ENCODE results near the gene ELMO2. TPM values are rescaled to one million over a fixed set of nuclear protein-coding genes. Genes with fewer than 3 reads are reported as not detected.

Gene ELMO2
- total RNA-seq, 3 donors from 2014 or later (not counting 1 experiment from before 2014, with no cell fraction given) = 108 to 156 (median 142) TPM

DNA sequence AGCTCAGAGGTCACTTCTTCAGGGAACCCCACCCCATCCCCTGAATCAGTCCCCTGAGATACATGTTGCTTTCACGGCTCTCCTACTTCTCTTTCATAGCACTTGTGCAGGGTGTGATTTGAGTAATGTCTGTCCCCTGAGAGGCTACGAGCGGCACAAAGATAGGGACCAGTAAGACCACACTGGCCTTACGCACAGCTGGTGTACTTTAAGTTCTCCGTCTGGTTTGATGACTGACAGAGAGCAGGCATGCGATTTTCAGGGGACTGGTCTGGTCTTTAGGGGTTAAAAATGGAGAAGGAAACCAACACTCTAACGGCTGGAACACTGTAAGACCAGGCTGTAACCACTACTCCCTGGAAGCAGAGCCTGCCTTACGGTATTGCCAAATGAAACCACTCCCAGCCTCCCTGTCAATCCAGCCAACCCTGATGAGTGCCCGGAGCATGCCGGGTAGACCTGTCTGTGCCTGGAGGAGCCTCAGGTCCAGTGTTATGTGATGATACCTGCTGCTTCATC lies 47.1 kb downstream of the ELMO2 start:
- H3K27me3 ChIP-seq (ENCODE audit: control insufficient read depth, insufficient read depth, low read length) = no peaks in the 10 kb centered on the region
- WGBS (ENCODE audit: insufficient coverage) = 44% methylated on average over 9 of the region's 10 CpGs
- intact Hi-C loops (cut with micrococcal nuclease) = no loop called here
- TF ChIP-seq, protein P1, sequence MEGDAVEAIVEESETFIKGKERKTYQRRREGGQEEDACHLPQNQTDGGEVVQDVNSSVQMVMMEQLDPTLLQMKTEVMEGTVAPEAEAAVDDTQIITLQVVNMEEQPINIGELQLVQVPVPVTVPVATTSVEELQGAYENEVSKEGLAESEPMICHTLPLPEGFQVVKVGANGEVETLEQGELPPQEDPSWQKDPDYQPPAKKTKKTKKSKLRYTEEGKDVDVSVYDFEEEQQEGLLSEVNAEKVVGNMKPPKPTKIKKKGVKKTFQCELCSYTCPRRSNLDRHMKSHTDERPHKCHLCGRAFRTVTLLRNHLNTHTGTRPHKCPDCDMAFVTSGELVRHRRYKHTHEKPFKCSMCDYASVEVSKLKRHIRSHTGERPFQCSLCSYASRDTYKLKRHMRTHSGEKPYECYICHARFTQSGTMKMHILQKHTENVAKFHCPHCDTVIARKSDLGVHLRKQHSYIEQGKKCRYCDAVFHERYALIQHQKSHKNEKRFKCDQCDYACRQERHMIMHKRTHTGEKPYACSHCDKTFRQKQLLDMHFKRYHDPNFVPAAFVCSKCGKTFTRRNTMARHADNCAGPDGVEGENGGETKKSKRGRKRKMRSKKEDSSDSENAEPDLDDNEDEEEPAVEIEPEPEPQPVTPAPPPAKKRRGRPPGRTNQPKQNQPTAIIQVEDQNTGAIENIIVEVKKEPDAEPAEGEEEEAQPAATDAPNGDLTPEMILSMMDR (IDR thresholded peaks at IDR 0.05) = no peak
- H3K9me3 ChIP-seq (ENCODE audit: control insufficient read depth, insufficient read depth, low read length) = no peaks in the 10 kb centered on the region
- Mint-ChIP-seq H3K36me3 (no peaks in the 10 kb centered on the region), H3K27me3 (ENCODE audit: low read depth in 2 of 2) (no peaks in the 10 kb centered on the region), H3K27ac (peak overlapping the region; percentile 72 to 79), H3K4me3 (no peak overlapping the region), H3K9me3 (no peaks in the 10 kb centered on the region), H3K4me1 (peaks cover 60 to 72% of the 10 kb centered on the region in 2 donors)
- DNase-seq (no peak), ATAC-seq (no peak)
- H3K4me1 ChIP-seq (ENCODE audit: control insufficient read depth, insufficient read depth, low read length) = peaks cover 60% of the 10 kb centered on the region
- H3K36me3 ChIP-seq (ENCODE audit: control insufficient read depth, insufficient read depth, low read length) = peaks cover 13% of the 10 kb centered on the region
- no peak overlapping the region for H3K4me3 ChIP-seq (ENCODE audit: low read length)
- H3K27ac ChIP-seq (ENCODE audit: low read length) = no peak overlapping the region

DNA sequence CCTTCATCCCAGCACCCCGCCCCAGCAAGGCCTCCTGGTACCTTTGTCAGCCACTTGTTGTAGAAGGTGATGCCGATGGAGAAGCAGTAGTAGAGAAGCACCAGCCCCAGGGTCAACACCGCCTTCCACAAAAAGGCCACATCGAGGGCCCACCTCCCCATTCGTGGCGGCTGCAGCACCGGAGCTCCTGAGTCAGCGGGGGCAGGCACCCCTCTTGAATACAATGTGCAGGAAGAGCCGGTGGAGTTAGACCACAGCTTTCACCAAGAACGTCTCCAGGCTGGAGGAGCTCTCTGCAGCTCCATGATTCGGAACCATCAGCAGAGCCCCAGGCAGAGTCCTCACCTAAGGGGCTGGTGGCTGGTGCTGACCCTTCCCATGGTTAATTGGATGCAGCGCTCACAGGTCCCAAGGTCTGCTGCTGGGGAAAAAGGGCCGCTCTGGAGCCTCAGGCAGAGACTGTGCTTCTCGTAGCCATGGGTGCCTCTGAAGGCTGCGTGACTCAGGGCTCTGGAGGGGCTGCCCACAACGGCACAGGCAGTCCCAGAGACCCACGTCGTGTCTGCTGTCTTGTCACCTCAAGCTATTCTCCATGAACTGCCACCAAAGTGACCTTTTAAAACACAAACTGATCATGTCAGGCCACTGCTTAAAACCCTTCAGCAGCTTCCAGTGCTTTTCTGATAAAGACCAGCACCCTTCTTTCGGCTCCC lies 47.9 kb downstream of the ELMO2 start:
- H3K27me3 ChIP-seq (ENCODE audit: control insufficient read depth, insufficient read depth, low read length) = no peaks in the 10 kb centered on the region
- H3K4me3 Mint-ChIP-seq = no peak overlapping the region
- no peak for DNase-seq
- 78% methylated on average over 19 of the region's 19 CpGs for WGBS (ENCODE audit: insufficient coverage)
- H3K36me3 Mint-ChIP-seq = no peaks in the 10 kb centered on the region
- no peaks in the 10 kb centered on the region for H3K9me3 Mint-ChIP-seq
- H3K4me3 ChIP-seq (ENCODE audit: low read length) = no peak overlapping the region
- H3K4me1 Mint-ChIP-seq = peaks cover 55 to 69% of the 10 kb centered on the region in 2 donors
- no peaks in the 10 kb centered on the region for H3K27me3 Mint-ChIP-seq (ENCODE audit: low read depth in 2 of 2)
- peaks cover 55% of the 10 kb centered on the region for H3K4me1 ChIP-seq (ENCODE audit: control insufficient read depth, insufficient read depth, low read length)
- no peak overlapping the region for H3K27ac ChIP-seq (ENCODE audit: low read length)
- H3K27ac Mint-ChIP-seq = peak overlapping the region; percentile 72 to 79
- TF ChIP-seq, protein P1 (IDR thresholded peaks at IDR 0.05) = no peak
- peaks cover 14% of the 10 kb centered on the region for H3K36me3 ChIP-seq (ENCODE audit: control insufficient read depth, insufficient read depth, low read length)
- no peaks in the 10 kb centered on the region for H3K9me3 ChIP-seq (ENCODE audit: control insufficient read depth, insufficient read depth, low read length)
- intact Hi-C loops (cut with micrococcal nuclease) = no loop called here
- no peak for ATAC-seq

DNA sequence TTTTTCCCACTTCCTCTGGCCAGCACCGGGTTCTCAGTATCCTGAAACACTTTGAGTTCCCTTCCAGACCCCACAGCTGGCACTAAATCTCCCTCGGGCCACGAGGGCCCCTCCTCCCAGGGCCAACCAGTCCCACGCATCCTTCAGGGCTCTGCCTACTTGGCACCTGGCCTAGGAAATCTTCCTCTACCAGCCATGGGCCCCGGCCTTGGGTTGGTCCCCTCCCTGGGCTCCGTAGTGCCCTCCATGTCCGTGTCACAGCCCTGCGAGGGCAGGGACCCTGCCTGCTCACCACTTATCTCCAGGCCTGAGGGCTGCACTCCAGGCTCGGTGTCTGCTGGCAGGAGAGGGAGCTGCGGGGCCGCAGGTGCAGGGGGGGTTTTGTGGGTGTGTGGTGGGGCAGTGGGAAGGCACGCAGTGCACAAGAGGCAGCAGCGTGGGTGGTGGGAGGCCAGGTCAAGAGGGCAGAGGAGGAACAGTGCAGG lies 49.3 kb downstream of the ELMO2 start:
- H3K9me3 ChIP-seq (ENCODE audit: control insufficient read depth, insufficient read depth, low read length) = no peaks in the 10 kb centered on the region
- Mint-ChIP-seq H3K4me1 (peaks cover 41 to 66% of the 10 kb centered on the region in 2 donors), H3K4me3 (no peak overlapping the region)

More for the DNA sequence above, 49.3 kb downstream of the ELMO2 start:
- intact Hi-C loops (cut with micrococcal nuclease) = no loop called here
- Histone ChIP-seq H3K36me3 (ENCODE audit: control insufficient read depth, insufficient read depth, low read length) (peaks cover 14% of the 10 kb centered on the region), H3K27ac (ENCODE audit: low read length) (peak overlapping the region; percentile 15), H3K4me1 (ENCODE audit: control insufficient read depth, insufficient read depth, low read length) (peaks cover 43% of the 10 kb centered on the region), H3K27me3 (ENCODE audit: control insufficient read depth, insufficient read depth, low read length) (no peaks in the 10 kb centered on the region), H3K4me3 (ENCODE audit: low read length) (no peak overlapping the region)
- H3K9me3 Mint-ChIP-seq = no peaks in the 10 kb centered on the region
- DNase-seq = peak in 1 of 2 donors; percentile 24
- H3K27me3 Mint-ChIP-seq (ENCODE audit: low read depth in 2 of 2) = no peaks in the 10 kb centered on the region
- TF ChIP-seq, protein P1 (IDR thresholded peaks at IDR 0.05) = no peak
- peak; percentile 5 to 21 (median 18) for ATAC-seq
- 16% methylated on average over 13 of the region's 13 CpGs for WGBS (ENCODE audit: insufficient coverage)
- H3K36me3 Mint-ChIP-seq = no peaks in the 10 kb centered on the region
- peak overlapping the region; percentile 79 to 80 for H3K27ac Mint-ChIP-seq

All from natural killer cell (primary cell).